Fibroblast of lung (primary cell): ENCODE measurements around the gene ACACB. TPM values are rescaled to one million over a fixed set of nuclear protein-coding genes. Genes with fewer than 3 reads are reported as not detected.

Source experiments
- DNase-seq, 2 donors: peaks; one replicate each; pipeline versions ENCODE4 v3.0.0 to v3.0.0-alpha.2; 2010; ENCODE audit warnings: low read depth in 2 of 2
- H2AFZ ChIP-seq: 2 replicates; pipeline ENCODE4 v1.5.1; 2012; ENCODE audit warnings: low read length, control low read depth, inconsistent platforms
- H3K27ac ChIP-seq: 2 replicates; pipeline ENCODE4 v1.5.1; 2011; ENCODE audit warnings: low read length, control low read depth; ENCODE audit not compliant: insufficient read depth
- H3K27me3 ChIP-seq: 2 replicates; pipeline ENCODE4 v1.5.1; 2011; ENCODE audit warnings: mild to moderate bottlenecking, low read length; ENCODE audit not compliant: control insufficient read depth, insufficient read depth
- H3K36me3 ChIP-seq: 2 replicates; pipeline ENCODE4 v1.5.1; 2011; ENCODE audit warnings: low read length; ENCODE audit not compliant: control insufficient read depth, insufficient read depth
- H3K4me1 ChIP-seq: 2 replicates; pipeline ENCODE4 v1.5.1; 2011; ENCODE audit warnings: low read length; ENCODE audit not compliant: control insufficient read depth, insufficient read depth; ENCODE audit errors: extremely low read depth
- H3K4me2 ChIP-seq: 2 replicates; pipeline ENCODE4 v1.5.1; 2011; ENCODE audit warnings: low read length, control low read depth; ENCODE audit not compliant: insufficient read depth; ENCODE audit errors: extremely low read depth
- H3K4me3 ChIP-seq, 4 experiments: fragments of 200-600 bp in 1 of 4; sonication (generic) in 1 of 4; replicated peaks in 1 of 4; 2 replicates each; pipeline ENCODE4 v1.5.1; 2011 to 2016; ENCODE audit warnings: low read length in 4 of 4, low read depth in 3 of 4, mild to moderate bottlenecking in 3 of 4, control low read depth in 2 of 4, inconsistent platforms in 1 of 4, mixed read lengths in 1 of 4; ENCODE audit not compliant: insufficient read depth in 1 of 4; ENCODE audit errors: control extremely low read depth in 1 of 4
- H3K79me2 ChIP-seq: 2 replicates; pipeline ENCODE4 v1.5.1; 2012; ENCODE audit warnings: mild to moderate bottlenecking, low read length, inconsistent platforms; ENCODE audit not compliant: control insufficient read depth, insufficient read depth
- H3K9ac ChIP-seq: 2 replicates; pipeline ENCODE4 v1.5.1; 2011; ENCODE audit warnings: mild to moderate bottlenecking, low read length, control low read depth; ENCODE audit not compliant: insufficient read depth
- H3K9me3 ChIP-seq: 2 replicates; pipeline ENCODE4 v1.5.1; 2012; ENCODE audit warnings: low read depth, low read length; ENCODE audit not compliant: control insufficient read depth, insufficient read depth
- H4K20me1 ChIP-seq: 2 replicates; pipeline ENCODE4 v1.5.1; 2011; ENCODE audit warnings: low read length; ENCODE audit not compliant: control insufficient read depth, insufficient read depth; ENCODE audit errors: extremely low read depth
- CTCF ChIP-seq, 2 donors: IDR thresholded peaks in 1 of 2; conservative IDR thresholded peaks in 1 of 2; 1 replicate in 1 of 2; 2 replicates in 1 of 2; pipeline ENCODE4 v1.5.1; 2011 to 2012; ENCODE audit warnings: low read length in 2 of 2, control low read depth in 1 of 2, inconsistent platforms in 1 of 2, low read depth in 1 of 2, mild to moderate bottlenecking in 1 of 2
- EZH2 ChIP-seq: IDR thresholded peaks from 2 replicates; pipeline ENCODE4 v1.5.1; 2012; ENCODE audit warnings: low read length, control low read depth, mild to moderate bottlenecking; ENCODE audit errors: missing control alignments
- polyA plus RNA-seq, 2 donors: library from polyadenylated mRNA; depleted of rRNA in 1 of 2; stranded (reverse) in 1 of 2; unstranded in 1 of 2; fragments of >200 nt; gene quantifications; 2 replicates each; pipeline ENCODE4 v1.2.1, GENCODE V29; 2011 to 2012; ENCODE audit warnings: missing spikeins in 1 of 2
- total RNA-seq: library from RNA; depleted of rRNA; stranded (reverse); fragments of >200 nt; gene quantifications from 2 replicates; pipeline ENCODE4 v1.2.1, GENCODE V29; 2014

The ACACB gene
- total and polyA plus RNA-seq, 2 donors (not counting 1 experiment from before 2014, with no cell fraction given): 1.5 to 9.1 TPM

DNA sequence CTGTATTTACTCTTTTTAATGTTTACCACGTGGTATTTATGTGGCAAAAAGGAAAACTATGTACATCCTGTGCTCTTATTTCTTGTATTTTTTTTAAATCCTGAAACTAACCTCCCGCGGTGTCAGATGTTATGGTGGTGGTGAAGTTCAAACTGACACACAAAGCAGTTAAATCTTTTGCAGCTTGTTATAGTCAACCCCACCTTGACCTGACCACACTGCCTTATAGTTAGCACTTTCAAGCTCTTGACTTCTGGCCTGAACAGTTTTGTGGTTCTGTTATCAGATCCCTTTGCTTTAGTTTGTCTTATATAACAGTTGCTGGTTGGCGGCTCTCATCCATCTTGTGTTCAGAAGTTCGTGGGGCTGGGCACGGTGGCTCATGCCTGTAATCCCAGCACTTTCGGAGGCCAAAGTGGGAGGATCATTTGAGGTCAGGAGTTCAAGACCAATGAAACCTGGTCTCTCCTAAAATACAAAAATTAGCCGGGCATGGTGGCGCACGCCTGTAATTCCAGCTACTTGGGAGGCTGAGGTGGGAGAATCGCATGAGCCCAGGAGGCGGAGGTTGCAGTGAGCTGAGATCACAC is 16.9 kb upstream of the ACACB start:
- Histone ChIP-seq H2AFZ (no peak overlapping the region), H3K36me3 (peaks cover 1% of the 10 kb centered on the region), H3K27me3 (no peaks in the 10 kb centered on the region), H4K20me1 (no peaks in the 10 kb centered on the region), H3K9me3 (no peaks in the 10 kb centered on the region), H3K9ac (no peak overlapping the region), H3K27ac (no peak overlapping the region), H3K4me2 (peak overlapping the region; percentile 86), H3K4me1 (peaks cover 4% of the 10 kb centered on the region), H3K4me3 (peak overlapping the region in 3 of 4 experiments; percentile 69 to 80 (median 69)), H3K79me2 (peaks cover 4% of the 10 kb centered on the region)
- DNase-seq: peak in 1 of 2 donors; percentile 23
- TF ChIP-seq EZH2 (no peak), CTCF (conservative IDR thresholded peaks at IDR 0.05 in 1 of 2, IDR thresholded peaks at IDR 0.05 in 1 of 2; ENCODE audit: low read depth in 1 of 2, low read length in 2 of 2) (no peak)

DNA sequence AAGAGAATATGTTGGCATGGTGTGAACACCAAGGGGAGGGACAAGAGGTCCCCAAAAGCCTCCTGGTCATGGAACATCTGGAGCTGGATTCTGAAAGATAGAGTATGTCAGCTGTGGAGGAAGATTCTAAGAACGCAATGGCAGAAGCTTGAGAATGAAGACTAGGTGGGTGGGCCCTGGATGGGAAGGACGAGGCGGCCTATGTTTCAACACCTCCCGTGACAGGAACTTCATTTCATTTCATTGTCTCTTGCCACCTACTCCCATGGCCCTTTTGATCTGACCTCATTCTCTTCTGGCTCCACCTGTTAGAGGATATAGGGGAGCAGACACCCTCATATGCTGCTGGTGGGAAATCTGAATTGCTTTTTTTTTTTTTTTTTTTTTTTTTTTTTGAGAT is 15.6 kb upstream of the ACACB start:
- Histone ChIP-seq H3K9ac (no peak overlapping the region), H3K27me3 (no peaks in the 10 kb centered on the region), H3K27ac (no peak overlapping the region), H3K9me3 (no peaks in the 10 kb centered on the region), H3K79me2 (peaks cover 4% of the 10 kb centered on the region), H2AFZ (no peak overlapping the region), H3K4me2 (no peak overlapping the region), H3K4me3 (no peak overlapping the region), H3K4me1 (peaks cover 4% of the 10 kb centered on the region), H3K36me3 (peaks cover 4% of the 10 kb centered on the region), H4K20me1 (no peaks in the 10 kb centered on the region)
- no peak for DNase-seq
- TF ChIP-seq CTCF (conservative IDR thresholded peaks at IDR 0.05 in 1 of 2, IDR thresholded peaks at IDR 0.05 in 1 of 2; ENCODE audit: low read depth in 1 of 2, low read length in 2 of 2) (no peak), EZH2 (no peak)

- Histone ChIP-seq H2AFZ (no peak overlapping the region), H3K9ac (no peak overlapping the region)
Observed at GRCh38 chr12:109102491-109102890, 13.9 kb upstream of the ACACB start.

More at GRCh38 chr12:109102491-109102890, 13.9 kb upstream of the ACACB start:
- Histone ChIP-seq H4K20me1 (no peaks in the 10 kb centered on the region), H3K36me3 (peaks cover 5% of the 10 kb centered on the region), H3K27ac (no peak overlapping the region), H3K4me3 (no peak overlapping the region), H3K4me2 (no peak overlapping the region), H3K27me3 (no peaks in the 10 kb centered on the region), H3K9me3 (no peaks in the 10 kb centered on the region), H3K79me2 (peaks cover 4% of the 10 kb centered on the region), H3K4me1 (peaks cover 4% of the 10 kb centered on the region)
- no peak for TF ChIP-seq EZH2
- no peak for TF ChIP-seq CTCF (conservative IDR thresholded peaks at IDR 0.05 in 1 of 2, IDR thresholded peaks at IDR 0.05 in 1 of 2; ENCODE audit: low read depth in 1 of 2, low read length in 2 of 2)
- no peak for DNase-seq
